GM19035 (cell line): Measurements from ENCODE around the gene COX17.

Experiments used
- ATAC-seq: cut with Tn5 transposase; IDR thresholded peaks from one replicate; pipeline ENCODE4 v1.9.1; 2021; ENCODE audit not compliant: unreplicated experiment

Gene COX17

DNA sequence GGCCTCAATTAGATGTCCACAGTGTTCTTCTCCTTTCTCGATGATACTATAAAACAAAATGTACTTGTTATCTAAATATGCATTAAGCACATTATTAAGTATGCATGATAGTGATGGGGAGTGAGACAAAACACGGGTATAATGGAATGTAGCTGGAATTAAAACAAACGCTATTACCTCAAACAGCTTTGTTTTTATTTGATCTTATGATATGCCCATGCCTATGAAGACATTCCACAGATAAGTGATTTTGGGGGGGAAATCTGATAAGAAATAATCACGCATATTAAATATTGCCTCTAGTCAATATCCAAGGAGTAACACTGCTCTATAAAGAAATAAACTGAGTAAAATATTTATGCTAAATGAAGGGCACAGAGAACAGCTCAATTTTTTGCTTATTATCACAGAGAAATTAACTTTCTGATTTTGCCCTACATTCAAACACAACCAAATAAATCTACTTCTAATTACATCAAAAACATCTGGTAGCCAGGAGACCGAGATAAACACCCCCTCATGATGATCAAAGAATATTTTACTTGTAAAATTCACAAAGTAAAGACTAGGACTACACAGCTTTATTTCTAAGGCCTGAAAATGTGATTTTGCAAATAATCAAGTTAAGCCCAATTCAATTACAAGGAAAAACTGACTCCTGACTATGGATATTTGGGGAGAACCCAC is 1.9 kb downstream of the COX17 start:
- ATAC-seq, result no peak

DNA sequence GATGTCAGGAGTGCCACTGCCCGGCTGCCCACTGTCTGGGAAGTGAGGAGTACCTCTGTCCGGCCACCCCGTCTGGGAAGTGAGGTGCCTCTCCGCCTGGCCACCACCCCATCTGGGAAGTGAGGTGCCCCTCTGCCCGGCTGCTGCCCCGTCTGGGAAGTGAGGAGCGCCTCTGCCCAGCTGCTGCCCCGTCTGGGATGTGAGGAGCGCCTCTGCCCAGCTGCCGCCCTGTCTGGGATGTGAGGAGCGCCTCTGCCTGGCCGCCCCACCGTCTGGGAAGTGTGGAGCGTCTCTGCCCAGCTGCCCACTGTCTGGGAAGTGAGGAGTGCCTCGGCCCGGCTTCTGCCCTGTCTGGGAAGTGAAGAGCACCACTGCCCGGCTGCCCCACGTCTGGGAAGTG is 3.3 kb downstream of the COX17 start:
- no peak for ATAC-seq

DNA sequence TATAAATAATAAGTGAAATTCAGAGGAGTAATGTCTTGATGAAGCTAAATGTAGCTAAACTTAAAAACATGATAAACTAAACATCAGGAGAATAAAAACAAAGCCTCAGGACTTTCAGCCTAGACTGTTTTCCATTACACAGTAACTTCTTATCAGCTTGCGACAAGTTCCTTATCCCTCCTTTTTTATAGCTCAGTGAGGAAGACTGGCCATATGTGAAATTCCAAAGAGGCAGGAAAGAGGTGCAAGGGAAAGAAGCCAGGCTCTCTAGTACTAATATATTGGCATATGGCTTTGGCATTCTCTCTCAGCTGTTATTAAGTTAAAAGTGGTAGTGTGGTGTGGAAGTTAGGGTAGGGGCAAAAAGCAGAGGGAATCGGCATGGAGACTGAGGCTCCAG is 4.4 kb downstream of the COX17 start:
- no peak for ATAC-seq

DNA sequence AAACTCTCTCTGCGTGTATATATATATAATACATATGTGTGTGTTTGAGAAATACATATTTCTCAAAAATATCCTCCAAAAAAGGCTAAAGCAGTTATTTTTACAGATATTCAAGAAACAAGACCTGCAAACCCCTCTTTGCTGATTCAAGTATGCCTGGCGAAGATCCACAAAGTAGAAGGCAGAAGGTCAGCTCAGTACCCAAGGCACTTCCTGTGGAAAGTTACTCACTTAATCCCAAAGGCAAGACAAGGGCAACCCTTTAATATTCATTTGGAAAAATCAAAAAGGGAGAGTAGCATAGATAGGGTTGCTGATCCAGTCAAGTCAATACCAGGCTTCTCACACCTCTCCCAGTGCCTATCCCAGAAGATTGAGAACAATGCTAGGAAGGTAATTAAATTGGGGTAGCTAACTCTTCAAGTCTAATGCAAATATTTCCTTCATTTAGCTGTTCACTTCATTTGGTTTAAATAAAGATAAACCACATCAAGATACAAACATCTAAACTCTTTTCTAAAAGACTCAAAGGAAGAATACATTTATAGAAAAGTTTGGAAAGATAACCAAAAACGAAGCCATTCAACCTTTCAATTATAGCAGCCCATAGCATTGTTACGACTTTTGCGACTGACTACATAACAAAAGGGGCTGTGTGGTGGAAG is 7.2 kb downstream of the COX17 start:
- ATAC-seq, result no peak

DNA sequence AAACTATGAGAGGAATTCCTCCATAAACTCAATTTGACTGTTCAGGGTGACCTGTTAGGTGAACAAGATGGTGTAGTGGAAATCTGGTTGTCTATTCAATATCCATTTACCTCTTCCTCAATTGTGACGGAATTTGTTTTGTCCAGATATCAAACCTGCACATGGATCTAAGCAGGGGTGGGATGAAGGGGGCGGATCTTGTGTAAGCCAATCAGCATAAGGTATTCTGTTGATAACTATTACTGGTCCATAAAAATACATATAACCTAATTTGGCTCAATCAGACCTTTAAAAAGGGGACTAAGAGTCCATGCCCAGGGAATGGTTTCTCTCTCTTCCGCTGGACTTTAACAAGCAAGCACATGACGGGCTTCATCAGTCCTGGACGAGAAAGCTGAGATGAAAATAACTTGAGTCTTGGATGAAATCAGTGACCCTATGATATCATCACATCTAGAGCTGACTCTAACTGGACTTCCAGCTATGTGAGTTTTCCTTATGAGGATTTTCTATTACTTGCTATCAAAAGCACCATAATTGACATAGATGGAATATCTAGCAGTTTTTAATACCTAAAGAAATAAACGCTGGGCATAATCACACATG is 11.1 kb downstream of the COX17 start:
- no peak for ATAC-seq

DNA sequence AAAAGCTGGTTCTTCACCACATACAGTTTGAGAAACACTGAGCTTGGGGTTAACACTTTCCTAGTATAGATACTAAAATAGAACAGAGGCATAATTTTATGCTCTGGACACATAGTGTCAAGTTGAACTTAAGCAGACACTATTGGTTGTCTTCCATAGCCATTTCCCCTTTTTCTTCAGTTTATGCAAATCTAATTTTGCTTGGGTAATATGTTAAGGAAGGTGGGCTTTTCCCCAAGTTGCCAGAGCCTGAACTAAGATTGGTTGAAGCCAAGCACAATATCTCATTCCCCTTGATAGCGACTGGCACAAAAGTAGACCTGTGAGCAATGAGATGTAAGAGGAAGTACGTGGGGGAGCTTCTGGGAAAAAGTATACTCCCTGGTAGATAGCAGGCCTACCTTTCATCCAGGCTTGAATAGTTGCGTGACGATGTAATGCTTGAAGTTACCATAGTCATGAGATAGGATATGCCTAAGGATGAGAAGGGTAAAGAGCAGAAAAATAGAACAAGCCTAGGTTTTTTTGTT is 12.3 kb downstream of the COX17 start:
- no peak for ATAC-seq

DNA sequence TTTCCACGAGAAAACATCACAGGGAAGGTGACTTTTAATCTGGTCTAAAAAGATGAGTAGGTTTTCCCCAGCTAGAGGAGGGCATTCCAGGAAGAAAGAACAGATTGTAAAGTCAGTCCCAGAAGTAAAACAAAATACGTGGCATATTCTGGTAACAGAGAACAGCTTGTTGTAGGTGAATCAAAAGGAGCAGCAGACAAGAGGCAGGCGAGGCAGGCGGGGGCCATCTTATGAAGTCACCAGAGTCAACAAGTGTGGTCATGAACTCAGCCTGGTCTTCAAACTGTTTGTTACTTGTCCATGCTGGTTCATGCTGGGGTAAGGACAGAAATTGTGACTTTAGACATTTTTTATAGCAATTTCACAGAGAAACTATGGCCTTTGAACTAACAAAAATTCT is 12.8 kb downstream of the COX17 start:
- no peak for ATAC-seq

DNA sequence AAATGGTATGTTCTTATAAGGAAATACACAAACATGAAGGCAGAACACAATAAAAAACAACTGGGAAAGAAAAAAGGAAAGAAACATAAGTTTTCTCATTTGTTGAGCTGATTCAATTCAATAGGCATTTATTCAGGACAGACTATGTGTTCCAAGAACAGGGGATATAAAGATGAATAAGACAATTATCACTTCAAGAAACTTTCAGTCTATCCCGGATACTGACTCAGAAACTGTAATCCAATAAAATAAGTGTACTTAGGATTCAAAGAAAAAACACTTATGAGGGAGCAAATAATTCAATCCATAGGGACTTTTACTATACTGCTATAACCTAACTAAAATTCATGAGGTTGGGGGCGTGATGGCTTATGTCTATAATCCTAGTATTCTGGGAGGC is 13.3 kb downstream of the COX17 start:
- ATAC-seq, result no peak

DNA sequence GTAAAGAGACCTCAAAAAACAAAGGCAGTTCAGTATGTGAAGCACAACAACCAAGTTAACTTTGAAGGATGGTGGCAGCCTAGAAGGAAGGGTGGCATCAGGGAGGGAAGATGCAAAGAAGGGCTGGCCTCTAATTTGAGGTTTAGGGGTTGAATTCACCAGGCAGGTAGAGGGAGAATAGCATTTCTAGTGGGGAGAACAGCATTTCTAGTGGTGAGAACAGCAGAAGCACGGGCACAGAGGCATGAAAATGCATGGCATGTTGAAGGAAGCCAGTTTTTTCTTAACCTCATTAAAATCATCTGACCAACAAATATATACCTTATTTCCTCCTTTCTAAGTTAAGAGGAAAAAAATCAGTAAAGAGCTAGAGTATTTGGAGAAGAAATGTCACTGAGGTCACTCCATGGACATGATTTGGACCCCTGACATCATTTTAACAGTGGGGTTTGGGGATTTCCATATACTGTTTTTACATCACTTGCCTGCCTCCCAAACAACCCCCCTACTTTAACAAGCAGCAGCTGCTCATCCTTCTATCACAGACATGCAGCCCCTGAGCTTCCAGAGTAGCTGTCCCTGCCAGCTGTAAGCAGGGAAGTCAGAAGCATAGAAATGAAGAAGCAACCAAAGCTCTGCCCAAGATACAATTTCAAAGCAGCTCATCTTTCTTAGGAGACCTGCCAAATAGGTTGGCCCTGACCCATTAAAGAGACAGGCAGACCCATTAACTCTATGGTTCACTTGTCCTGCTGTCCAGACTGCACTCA is 14.4 kb downstream of the COX17 start:
- ATAC-seq, result no peak

DNA sequence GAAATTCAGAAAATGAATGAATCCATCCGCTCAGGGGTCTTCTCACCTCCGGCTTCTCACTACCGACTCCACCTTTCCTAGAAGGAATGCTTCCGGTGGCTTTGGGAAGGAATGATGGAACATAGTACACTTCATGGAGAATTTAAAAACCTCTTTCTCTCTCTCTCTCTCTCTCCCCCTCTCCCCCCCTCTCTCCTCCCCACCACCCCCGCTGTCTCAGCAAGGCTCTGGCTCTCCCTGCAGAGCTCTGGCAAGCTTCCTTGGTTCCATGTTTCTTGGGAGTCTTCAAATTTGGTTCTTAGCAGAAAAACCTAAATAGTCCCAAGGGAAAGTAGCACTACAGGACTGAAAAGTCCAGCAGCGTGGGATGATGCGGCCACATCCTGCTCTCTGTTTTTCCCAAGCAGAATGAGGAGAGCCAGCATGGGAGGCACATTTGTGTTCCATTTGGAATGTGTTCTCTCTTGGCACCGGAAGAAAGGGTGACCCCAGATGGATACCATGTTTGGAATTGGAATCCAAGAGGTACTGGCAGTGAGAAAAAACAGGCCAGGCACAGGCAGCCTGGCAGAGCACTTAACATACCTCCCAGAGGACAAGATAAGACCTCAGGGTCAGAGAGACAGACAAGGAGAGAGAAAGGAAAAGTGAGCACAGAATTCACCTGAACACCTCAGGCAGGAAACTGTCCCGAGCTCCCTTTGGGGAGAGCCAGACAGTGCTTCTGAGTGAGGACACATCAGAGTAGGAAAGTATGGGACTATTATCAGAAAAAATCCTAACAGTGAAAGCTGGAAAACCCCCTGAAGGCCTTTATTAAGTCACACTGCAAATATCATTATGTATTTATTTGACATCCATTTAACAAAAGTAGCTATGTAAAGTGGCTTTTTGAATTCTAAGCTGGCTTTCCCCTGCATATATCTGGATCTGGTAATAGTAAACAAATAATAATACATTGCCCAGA is 16.4 kb downstream of the COX17 start, which contains the start of gene POPDC2:
POPDC2 (minus strand) TSS at position 116 of the 967 bp plus-strand sequence. CDS start 166 bp downstream, outside the sequence.
- no peak for ATAC-seq

DNA sequence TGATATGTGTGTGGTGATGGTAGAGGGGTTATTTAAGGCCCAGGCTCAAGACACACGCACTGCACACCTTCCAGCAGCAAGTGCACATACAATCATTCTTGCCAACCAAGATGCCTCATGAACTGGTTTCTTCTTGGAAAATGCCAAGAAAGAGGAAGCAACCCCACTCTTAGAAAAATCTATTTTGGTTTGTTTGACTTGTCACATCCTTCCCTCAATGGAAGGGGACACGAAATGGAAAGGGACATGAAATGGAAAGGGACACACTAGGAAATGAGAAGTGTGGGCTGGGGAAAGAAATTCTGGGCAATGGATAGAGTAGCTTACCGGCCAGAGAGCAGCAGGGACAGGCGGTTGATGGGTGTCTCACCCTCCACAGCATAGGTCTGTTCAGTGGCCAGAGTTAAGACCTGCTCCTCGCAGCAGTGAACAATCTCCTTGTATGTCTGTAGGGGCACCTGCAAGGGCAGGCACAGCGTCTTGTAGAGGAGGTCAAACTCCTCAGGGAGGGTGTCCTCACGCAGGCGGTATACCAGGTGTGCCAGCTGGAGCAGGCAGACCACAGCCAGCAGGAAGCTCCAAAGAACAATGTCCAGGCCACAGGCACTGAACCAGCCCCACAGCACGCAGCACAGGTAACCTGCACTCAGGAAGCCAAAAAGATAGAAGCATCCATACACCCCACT is 17.5 kb downstream of the COX17 start:
- no peak for ATAC-seq

DNA sequence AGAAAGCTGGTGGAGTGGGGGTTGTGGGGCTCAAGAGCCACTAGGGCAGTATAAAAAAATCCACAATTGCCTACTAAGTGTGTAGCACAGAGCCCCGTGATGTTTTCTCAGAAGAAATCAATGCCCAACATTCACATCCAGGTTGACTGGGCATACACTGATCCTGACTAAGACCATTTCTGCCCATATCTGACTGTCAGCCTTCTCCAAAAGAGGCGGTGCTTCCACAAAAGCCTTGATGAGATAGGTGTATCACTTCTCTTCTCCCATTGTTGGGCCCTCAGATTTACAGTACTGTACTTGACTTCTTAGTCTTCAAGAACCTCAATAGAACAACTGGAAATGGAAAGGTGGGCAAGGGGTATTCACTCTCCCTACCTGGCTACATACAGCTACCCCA is 18.2 kb downstream of the COX17 start:
- no peak for ATAC-seq

DNA sequence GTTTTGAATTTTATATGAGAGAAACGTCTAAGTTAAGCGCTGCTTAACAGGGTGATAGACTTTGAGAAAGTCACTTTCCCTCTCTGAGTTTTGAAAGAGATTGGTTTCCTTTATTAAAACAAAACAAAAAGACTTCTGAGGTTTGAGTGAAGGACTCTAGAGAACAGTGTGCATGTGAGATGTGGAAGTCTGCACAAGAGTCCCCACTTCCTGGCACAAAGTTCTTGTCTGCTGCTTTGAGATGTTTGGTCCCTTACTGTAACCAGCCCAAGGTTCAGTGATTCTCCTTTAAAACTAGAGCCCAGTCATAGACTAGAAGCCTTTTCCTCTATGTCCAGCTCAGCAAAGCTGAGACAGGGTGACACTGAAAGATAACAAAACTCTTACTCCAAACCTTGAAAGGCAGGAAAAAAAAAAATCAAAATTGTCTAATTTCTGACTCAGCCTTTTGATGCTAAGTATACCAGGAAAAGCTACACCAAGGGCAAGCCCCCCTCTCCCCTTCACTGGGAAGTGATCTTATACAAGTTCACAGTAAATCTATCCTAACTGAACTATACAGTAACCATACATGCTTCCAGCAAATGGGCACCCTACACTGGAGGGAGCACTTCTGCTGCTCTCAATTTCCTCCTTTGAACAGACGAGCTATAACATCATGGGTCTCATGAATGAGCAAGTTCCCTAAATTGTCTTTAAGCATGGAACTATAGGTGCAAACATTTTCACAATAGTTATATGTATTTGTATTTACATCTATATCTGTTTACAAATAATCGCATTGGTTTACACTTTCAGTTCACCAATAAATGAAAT is 19.1 kb downstream of the COX17 start:
- no peak for ATAC-seq

DNA sequence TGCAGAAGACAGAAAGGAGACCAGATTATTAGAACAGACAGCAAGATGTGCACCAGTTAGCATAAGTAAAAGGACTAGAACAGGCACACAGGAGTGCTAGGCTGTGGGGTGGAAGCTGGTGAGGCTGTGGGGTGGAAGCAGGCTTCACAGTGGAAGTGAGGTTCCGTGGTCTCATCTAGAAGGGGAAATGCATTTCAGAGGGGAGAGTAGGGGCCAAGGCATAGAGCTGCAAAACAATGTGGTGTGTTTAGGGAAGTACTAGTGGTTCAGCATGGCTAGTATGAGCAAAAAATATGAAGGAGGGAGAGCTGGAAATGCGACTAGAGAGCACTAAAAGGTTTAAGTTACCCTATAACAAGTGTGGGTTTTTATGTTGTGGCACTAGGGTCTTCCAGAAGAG is 23.3 kb downstream of the COX17 start:
- ATAC-seq, result no peak

DNA sequence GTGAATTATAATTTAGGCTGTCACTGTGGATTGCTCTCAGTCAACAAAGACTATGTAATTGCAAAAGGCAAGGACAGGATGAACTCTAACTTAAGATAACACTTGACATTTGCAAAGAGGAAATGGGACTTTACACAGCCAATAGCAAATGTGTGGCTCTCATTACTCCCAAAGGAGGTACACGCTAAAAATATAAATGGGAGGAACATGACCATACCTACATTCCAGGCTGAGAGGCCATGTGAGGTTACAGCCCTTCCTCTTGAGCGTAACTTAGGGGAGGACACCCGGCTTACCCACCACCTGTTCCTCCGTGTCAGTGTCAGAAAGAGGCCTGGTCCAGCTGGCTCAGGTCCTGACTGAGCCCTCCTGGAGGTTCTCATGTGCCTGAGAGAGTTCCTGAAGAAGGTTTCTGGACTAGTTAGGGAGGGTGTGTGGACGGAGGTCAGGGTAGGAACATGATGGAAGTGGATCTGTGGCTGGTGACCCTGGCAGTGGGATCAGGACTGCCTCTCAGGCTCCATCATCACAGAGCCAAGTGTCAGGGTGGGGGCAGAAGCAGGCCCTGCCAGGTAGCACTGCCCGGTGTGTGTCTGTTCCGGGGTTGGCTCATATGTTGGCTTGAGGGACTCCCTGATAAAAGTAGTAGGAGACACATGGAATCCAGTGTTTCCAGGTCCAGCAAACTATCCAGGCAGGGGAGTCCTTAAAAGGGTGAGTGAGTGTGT is 24.7 kb downstream of the COX17 start:
- ATAC-seq, result no peak

DNA sequence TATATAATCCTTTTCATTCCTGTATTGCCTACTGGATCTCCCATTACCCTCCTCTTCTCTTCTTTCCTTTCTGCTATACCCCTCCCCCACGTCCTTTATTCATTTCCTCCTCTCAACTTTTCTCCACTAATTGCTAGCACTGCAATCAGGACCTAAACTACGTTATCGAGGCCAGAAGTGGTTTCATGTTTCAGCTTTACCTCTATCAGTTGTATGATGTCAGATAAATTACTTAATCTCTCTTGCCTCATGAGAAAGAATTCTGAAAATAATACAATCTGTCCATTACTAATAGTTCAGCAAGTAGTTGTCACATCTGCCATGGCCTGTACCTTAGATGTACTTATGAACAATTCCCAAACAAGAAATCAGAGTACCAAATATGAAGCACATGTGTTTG is 27.4 kb downstream of the COX17 start:
- no peak for ATAC-seq

DNA sequence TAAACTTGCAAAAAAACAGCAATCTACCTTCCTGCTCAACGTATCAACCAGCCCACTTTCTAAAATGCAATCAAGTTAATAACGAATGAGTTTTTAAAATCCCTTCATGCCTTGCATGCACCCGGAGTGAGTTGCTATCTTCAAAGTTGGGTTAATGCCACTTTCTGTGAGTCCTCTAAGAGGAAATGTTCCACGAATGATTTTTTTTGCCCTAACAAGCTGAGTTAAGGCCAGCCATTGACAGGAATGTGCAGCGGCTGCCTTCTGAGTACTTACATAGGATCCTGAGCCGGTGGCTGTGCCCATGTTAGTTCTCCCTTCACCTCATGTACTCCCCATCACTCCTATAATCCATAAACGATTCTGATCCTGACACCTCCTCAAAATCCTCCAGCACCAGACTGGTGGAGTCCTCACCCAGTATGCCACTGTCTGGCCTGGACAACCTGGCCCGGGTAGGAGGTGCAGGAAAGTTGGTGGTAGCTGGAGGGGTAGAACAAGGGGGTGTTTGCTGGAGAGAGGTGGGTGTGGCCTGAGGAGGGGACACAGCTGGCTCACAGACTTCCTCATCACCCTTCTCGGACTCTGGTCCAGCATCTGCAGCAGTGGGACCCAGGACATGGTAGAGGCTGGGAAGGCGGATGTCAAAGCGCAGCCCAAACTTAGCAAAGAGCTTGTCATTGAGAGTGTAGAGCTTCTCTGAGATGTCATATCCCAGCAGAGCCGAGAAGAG is 29.2 kb downstream of the COX17 start:
- ATAC-seq, result no peak
